Liver (tissue), 9 donors: ENCODE measurements around the gene HOXD4. TPM values are rescaled to one million over a fixed set of nuclear protein-coding genes. Genes with fewer than 3 reads are reported as not detected.

Source experiments
- DNase-seq: peaks from one replicate; pipeline ENCODE4 v3.0.0-alpha.2; 2017; ENCODE audit warnings: low spot score
- H3K27ac ChIP-seq, 2 donors: one replicate each; pipeline ENCODE4 v1.7.0; 2013; ENCODE audit warnings: inconsistent platforms in 2 of 2, low read length in 2 of 2, control low read depth in 1 of 2, low read depth in 1 of 2, mild to moderate bottlenecking in 1 of 2
- H3K27me3 ChIP-seq, 4 donors: one replicate each; pipeline versions ENCODE4 v1.6.1 to v1.7.0; 2013; ENCODE audit warnings: low read length in 3 of 4, inconsistent platforms in 1 of 4, mild to moderate bottlenecking in 1 of 4, moderate library complexity in 1 of 4; ENCODE audit not compliant: control insufficient read depth in 4 of 4, insufficient read depth in 4 of 4
- H3K36me3 ChIP-seq, 4 donors: one replicate each; pipeline versions ENCODE4 v1.6.1 to v1.7.0; 2013; ENCODE audit warnings: low read length in 3 of 4, mild to moderate bottlenecking in 3 of 4, low read depth in 1 of 4, moderate library complexity in 1 of 4; ENCODE audit not compliant: control insufficient read depth in 4 of 4, insufficient read depth in 3 of 4
- H3K4me1 ChIP-seq, 4 donors: one replicate each; pipeline versions ENCODE4 v1.6.1 to v1.7.0; 2013; ENCODE audit warnings: low read length in 3 of 4, mild to moderate bottlenecking in 3 of 4, moderate library complexity in 1 of 4; ENCODE audit not compliant: control insufficient read depth in 4 of 4, insufficient read depth in 4 of 4
- H3K4me3 ChIP-seq, 3 donors: one replicate each; pipeline versions ENCODE4 v1.6.1 to v1.7.0; 2013; ENCODE audit warnings: low read length in 3 of 3, control low read depth in 1 of 3, low read depth in 1 of 3, mild to moderate bottlenecking in 1 of 3
- H3K9ac ChIP-seq, 2 donors: one replicate each; pipeline ENCODE4 v1.7.0; 2013; ENCODE audit warnings: low read length in 2 of 2, mild to moderate bottlenecking in 2 of 2, moderate library complexity in 2 of 2, control low read depth in 1 of 2, low read depth in 1 of 2
- H3K9me3 ChIP-seq, 4 donors: one replicate each; pipeline versions ENCODE4 v1.6.1 to v1.7.0; 2013; ENCODE audit warnings: low read length in 3 of 4; ENCODE audit not compliant: control insufficient read depth in 4 of 4
- EGR1 ChIP-seq, 2 donors: IDR thresholded peaks; 2 replicates each; pipeline ENCODE4 v1.6.1; 2016 to 2018; ENCODE audit warnings: antibody characterized with exemption in 2 of 2, low read depth in 2 of 2
- FOXA1 ChIP-seq: IDR thresholded peaks from 2 replicates; pipeline ENCODE4 v1.6.1; 2016; ENCODE audit warnings: antibody characterized with exemption
- FOXA2 ChIP-seq: IDR thresholded peaks from 2 replicates; pipeline ENCODE4 v1.6.1; 2016; ENCODE audit warnings: antibody characterized with exemption
- HNF4A ChIP-seq, 2 donors: conservative IDR thresholded peaks; 2 replicates each; pipeline ENCODE4 v1.6.1; 2016; ENCODE audit warnings: antibody characterized with exemption in 2 of 2, mild to moderate bottlenecking in 2 of 2
- HNF4G ChIP-seq: IDR thresholded peaks from 2 replicates; pipeline ENCODE4 v1.6.1; 2016; ENCODE audit warnings: antibody characterized with exemption
- RAD21 ChIP-seq, 2 donors: IDR thresholded peaks; 2 replicates each; pipeline ENCODE4 v1.6.1; 2016; ENCODE audit warnings: antibody characterized with exemption in 2 of 2, mild to moderate bottlenecking in 2 of 2
- SP1 ChIP-seq: IDR thresholded peaks from 2 replicates; pipeline ENCODE4 v1.6.1; 2018; ENCODE audit warnings: antibody characterized with exemption, mild to moderate bottlenecking
- TAF1 ChIP-seq: conservative IDR thresholded peaks from 2 replicates; pipeline ENCODE4 v1.6.1; 2016; ENCODE audit warnings: antibody characterized with exemption, mild to moderate bottlenecking
- WGBS: extraction: QIAGEN DNeasy Blood & Tissue Kit; methylation state at CpG from one replicate; pipeline ENCODE4 v1.1.7; 2013; 5-methylcytosine and 5-hydroxymethylcytosine counted together
- polyA plus RNA-seq, 2 donors: library from polyadenylated mRNA; stranded (reverse) in 1 of 2; unstranded in 1 of 2; fragments of 200-250 nt in 1 of 2; fragments of >200 nt in 1 of 2; fragmentation: Nextera tagmentation in 1 of 2; extraction: Ambion mirVana in 1 of 2; gene quantifications; one replicate each; pipeline versions ENCODE4 v1.2.1 to v1.2.3, GENCODE V29; 2013 to 2015
- total RNA-seq, 2 donors: library from RNA; depleted of rRNA; stranded (reverse); fragments of >200 nt; gene quantifications; one replicate each; pipeline ENCODE4 v1.2.3, GENCODE V29; 2014
- TF ChIP-seq, protein P1 (sequence below): IDR thresholded peaks from 2 replicates; pipeline ENCODE4 v1.6.1; 2016; ENCODE audit warnings: antibody characterized with exemption
- TF ChIP-seq, protein P2 (sequence below): IDR thresholded peaks from 2 replicates; pipeline ENCODE4 v1.6.1; 2016; ENCODE audit warnings: antibody characterized with exemption
- TF ChIP-seq, protein P3 (sequence below): fragments of 150-350 bp; IDR thresholded peaks from 2 replicates; pipeline ENCODE4 v1.5.1; 2017; ENCODE audit warnings: improper control_type of control experiment, low read depth, low read length; ENCODE audit not compliant: missing input control
- TF ChIP-seq, protein P4 (sequence below): IDR thresholded peaks from 2 replicates; pipeline ENCODE4 v1.6.1; 2016; ENCODE audit warnings: antibody characterized with exemption, mild to moderate bottlenecking
- donor health status: healthy.
- donor health status: healthy.
- donor health status: healthy.
- donor health status: healthy.
- donor health status: healthy.

HOXD4 gene
- total and polyA plus RNA-seq, 4 donors = not detected

- H3K9me3 ChIP-seq = peaks cover 0 to 10% (median 0%) of the 10 kb centered on the region in 4 donors
- no peak overlapping the region for H3K27ac ChIP-seq
- no peak for DNase-seq
- no peak overlapping the region for H3K9ac ChIP-seq
- peaks cover under 1 to 39% (median 17%) of the 10 kb centered on the region in 4 donors for H3K27me3 ChIP-seq
- H3K4me3 ChIP-seq = no peak overlapping the region
- 15% methylated on average over 60 of the region's 60 CpGs for WGBS
- H3K36me3 ChIP-seq = no peaks in the 10 kb centered on the region
- H3K4me1 ChIP-seq = peaks cover 0 to 9% (median 5%) of the 10 kb centered on the region in 4 donors
- TF ChIP-seq, protein P1, sequence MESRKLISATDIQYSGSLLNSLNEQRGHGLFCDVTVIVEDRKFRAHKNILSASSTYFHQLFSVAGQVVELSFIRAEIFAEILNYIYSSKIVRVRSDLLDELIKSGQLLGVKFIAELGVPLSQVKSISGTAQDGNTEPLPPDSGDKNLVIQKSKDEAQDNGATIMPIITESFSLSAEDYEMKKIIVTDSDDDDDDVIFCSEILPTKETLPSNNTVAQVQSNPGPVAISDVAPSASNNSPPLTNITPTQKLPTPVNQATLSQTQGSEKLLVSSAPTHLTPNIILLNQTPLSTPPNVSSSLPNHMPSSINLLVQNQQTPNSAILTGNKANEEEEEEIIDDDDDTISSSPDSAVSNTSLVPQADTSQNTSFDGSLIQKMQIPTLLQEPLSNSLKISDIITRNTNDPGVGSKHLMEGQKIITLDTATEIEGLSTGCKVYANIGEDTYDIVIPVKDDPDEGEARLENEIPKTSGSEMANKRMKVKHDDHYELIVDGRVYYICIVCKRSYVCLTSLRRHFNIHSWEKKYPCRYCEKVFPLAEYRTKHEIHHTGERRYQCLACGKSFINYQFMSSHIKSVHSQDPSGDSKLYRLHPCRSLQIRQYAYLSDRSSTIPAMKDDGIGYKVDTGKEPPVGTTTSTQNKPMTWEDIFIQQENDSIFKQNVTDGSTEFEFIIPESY = no peak
- TF ChIP-seq RAD21 (IDR thresholded peaks at IDR 0.05) (no peak), FOXA1 (no peak), HNF4G (no peak), EGR1 (IDR thresholded peaks at IDR 0.05; ENCODE audit: low read depth in 2 of 2) (no peak), HNF4A (conservative IDR thresholded peaks at IDR 0.05) (no peak), SP1 (no peak), FOXA2 (no peak), TAF1 (no peak)
- TF ChIP-seq, protein P2, sequence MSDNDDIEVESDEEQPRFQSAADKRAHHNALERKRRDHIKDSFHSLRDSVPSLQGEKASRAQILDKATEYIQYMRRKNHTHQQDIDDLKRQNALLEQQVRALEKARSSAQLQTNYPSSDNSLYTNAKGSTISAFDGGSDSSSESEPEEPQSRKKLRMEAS = no peak
- TF ChIP-seq, protein P3, sequence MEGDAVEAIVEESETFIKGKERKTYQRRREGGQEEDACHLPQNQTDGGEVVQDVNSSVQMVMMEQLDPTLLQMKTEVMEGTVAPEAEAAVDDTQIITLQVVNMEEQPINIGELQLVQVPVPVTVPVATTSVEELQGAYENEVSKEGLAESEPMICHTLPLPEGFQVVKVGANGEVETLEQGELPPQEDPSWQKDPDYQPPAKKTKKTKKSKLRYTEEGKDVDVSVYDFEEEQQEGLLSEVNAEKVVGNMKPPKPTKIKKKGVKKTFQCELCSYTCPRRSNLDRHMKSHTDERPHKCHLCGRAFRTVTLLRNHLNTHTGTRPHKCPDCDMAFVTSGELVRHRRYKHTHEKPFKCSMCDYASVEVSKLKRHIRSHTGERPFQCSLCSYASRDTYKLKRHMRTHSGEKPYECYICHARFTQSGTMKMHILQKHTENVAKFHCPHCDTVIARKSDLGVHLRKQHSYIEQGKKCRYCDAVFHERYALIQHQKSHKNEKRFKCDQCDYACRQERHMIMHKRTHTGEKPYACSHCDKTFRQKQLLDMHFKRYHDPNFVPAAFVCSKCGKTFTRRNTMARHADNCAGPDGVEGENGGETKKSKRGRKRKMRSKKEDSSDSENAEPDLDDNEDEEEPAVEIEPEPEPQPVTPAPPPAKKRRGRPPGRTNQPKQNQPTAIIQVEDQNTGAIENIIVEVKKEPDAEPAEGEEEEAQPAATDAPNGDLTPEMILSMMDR = no peak
- TF ChIP-seq, protein P4, sequence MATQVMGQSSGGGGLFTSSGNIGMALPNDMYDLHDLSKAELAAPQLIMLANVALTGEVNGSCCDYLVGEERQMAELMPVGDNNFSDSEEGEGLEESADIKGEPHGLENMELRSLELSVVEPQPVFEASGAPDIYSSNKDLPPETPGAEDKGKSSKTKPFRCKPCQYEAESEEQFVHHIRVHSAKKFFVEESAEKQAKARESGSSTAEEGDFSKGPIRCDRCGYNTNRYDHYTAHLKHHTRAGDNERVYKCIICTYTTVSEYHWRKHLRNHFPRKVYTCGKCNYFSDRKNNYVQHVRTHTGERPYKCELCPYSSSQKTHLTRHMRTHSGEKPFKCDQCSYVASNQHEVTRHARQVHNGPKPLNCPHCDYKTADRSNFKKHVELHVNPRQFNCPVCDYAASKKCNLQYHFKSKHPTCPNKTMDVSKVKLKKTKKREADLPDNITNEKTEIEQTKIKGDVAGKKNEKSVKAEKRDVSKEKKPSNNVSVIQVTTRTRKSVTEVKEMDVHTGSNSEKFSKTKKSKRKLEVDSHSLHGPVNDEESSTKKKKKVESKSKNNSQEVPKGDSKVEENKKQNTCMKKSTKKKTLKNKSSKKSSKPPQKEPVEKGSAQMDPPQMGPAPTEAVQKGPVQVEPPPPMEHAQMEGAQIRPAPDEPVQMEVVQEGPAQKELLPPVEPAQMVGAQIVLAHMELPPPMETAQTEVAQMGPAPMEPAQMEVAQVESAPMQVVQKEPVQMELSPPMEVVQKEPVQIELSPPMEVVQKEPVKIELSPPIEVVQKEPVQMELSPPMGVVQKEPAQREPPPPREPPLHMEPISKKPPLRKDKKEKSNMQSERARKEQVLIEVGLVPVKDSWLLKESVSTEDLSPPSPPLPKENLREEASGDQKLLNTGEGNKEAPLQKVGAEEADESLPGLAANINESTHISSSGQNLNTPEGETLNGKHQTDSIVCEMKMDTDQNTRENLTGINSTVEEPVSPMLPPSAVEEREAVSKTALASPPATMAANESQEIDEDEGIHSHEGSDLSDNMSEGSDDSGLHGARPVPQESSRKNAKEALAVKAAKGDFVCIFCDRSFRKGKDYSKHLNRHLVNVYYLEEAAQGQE = no peak
These were observed 20.9 kb downstream of the HOXD4 start for GRCh38 chr2:176172007-176172894.

DNA sequence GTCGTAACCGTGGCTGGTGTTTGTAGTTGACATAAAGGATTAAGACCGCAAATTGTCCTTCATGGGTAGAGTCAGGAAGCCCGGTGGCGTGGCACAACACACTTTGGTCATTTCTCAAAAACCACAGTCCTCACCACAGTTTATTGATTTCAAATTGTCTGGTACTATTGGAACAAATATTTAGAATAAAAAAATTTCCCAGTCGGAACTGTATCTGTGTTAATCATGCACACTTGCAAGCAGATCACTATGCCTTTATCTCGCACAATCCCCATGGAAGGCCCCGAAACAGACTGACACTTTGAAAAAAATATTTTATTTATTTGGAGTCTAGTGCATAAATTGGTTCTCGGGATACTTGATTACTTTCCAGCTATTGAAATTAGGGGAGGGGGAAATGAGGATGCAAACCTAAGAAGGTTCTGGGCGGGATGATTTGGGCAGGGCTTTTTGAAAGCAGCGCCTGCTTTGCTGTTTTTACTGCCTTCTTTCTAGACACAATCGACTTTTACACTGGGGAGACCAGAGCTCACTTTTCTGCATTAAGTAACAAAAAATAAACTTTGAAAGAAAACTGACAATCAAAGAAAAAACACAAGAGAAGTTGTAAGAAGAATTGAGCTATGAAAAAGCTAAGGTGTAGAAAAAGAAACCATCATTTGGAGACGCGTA lies 21.7 kb downstream of the HOXD4 start:
- WGBS = 18% methylated on average over 14 of the region's 14 CpGs
- Histone ChIP-seq H3K9me3 (peaks cover 0 to 10% (median 0%) of the 10 kb centered on the region in 4 donors), H3K4me1 (peaks cover 0 to 12% (median 7%) of the 10 kb centered on the region in 4 donors), H3K27ac (no peak overlapping the region), H3K27me3 (peaks cover 8 to 43% (median 20%) of the 10 kb centered on the region in 4 donors), H3K36me3 (no peaks in the 10 kb centered on the region), H3K9ac (no peak overlapping the region), H3K4me3 (no peak overlapping the region)
- DNase-seq = no peak
- TF ChIP-seq, protein P2 = no peak
